Testis (tissue), 3 donors: Measurements from ENCODE around the gene PPM1F. TPM values are rescaled to one million over a fixed set of nuclear protein-coding genes. Genes with fewer than 3 reads are reported as not detected.
"Not testable (repeated sequence)": the region's sequence is repeated elsewhere in the genome, so short reads cannot be mapped to it uniquely, and the experiment has no call there.

ENCODE experiments used
- DNase-seq: peaks from one replicate; pipeline ENCODE4 v3.0.0-alpha.2; 2019
- H3K27ac ChIP-seq, 2 donors: fragments of 200-600 bp; sonication (generic); one replicate each; pipeline ENCODE4 v1.5.1; 2019
- H3K27me3 ChIP-seq: fragments of 200-600 bp; sonication (generic); one replicate; pipeline ENCODE4 v1.5.1; 2019
- H3K36me3 ChIP-seq: fragments of 200-600 bp; sonication (generic); one replicate; pipeline ENCODE4 v1.5.1; 2017; ENCODE audit warnings: low read depth; ENCODE audit errors: missing control alignments
- H3K4me1 ChIP-seq: fragments of 200-600 bp; sonication (generic); one replicate; pipeline ENCODE4 v1.5.1; 2019
- H3K4me3 ChIP-seq, 2 donors: fragments of 200-600 bp; sonication (generic); one replicate each; pipeline ENCODE4 v1.5.1; 2017 to 2019
- H3K9me3 ChIP-seq: fragments of 200-600 bp; sonication (generic); one replicate; pipeline ENCODE4 v1.5.1; 2017
- POLR2A ChIP-seq: fragments of 450-650 bp; IDR thresholded peaks from one replicate; pipeline ENCODE4 v1.6.1; 2017; ENCODE audit warnings: antibody characterized with exemption, mild to moderate bottlenecking, moderate library complexity
- WGBS, 2 donors: methylation state at CpG; one replicate each; pipeline ENCODE4 v1.1.5; 2018; 5-methylcytosine and 5-hydroxymethylcytosine counted together
- intact Hi-C: fragments of 100-400 bp; cut with DNase I; formaldehyde crosslinking; loops from one replicate; pipeline ENCODE4 v1.15.1; 2023; ENCODE audit warnings: low total_unique reads
- polyA plus RNA-seq: library from polyadenylated mRNA; stranded (reverse); fragments of 350-450 nt; fragmentation: Illumina TruSeq; extraction: RNeasy Lipid Tissue Mini Kit (QIAGEN cat#74804); gene quantifications from one replicate; pipeline ENCODE4 v1.2.3, GENCODE V29; 2014; ENCODE audit warnings: low read depth, low replicate concordance; ENCODE audit not compliant: insufficient read depth
- total RNA-seq, 2 donors: library from RNA; depleted of rRNA; stranded (reverse); fragments of >200 nt; gene quantifications; one replicate each; pipeline ENCODE4 v1.2.3, GENCODE V29; 2016
- TF ChIP-seq, protein P1 (sequence below), 3 experiments: fragments of 450-650 bp in 2 of 3; fragments of 200-600 bp in 1 of 3; sonication (generic) in 1 of 3; IDR thresholded peaks; one replicate each; pipeline ENCODE4 v1.5.1; 2016 to 2019; ENCODE audit warnings: antibody characterized with exemption in 3 of 3, mild to moderate bottlenecking in 2 of 3, moderate library complexity in 1 of 3

PPM1F gene
- total and polyA plus RNA-seq, 3 donors from 2014 or later, result 17.4 to 22.7 (median 22.4) TPM

DNA sequence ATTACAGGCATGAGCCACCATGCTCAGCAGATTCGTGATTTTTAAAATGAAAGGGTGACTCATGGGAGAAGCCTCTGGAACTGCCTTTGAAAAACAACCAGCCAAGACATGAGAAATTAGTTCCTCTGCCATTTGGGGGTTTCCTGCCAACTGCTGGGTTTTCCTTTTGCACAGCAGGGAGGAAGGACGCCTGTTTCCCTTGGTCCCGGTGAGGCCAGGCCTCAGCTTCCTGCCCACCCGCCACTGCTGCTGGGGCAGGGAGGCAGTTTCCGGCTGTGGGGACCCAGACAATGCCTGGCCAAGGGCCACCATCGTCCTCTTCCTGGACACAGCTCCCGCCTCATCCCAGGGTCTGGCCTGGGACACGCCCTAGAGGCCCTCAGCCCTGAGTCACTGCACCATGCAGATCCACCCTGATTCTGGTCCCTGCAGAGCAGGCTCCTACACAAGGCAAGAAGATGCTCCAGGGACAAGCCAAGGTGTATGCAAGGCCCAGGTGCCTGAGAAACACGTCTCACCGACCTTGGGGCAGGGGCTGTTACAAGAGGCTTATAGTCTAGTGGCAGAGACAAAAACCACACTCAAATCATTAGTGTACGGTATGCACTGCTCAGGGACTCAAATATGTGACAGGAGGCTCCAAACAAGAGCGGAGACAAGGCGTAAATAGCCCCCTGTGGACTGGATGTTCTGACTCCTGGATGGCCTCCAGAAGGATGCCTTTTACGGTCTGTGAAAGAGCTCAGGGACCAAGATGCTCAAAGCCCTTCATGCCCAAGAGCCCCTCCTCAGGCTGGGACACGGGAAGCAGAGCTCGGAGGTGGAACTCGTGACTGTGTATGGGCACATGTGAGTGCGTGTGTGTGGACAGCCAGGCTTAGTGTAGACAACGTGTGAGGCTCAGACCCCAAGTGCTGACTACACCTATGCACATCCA lies 10.0 kb downstream of the PPM1F start:
- no peaks in the 10 kb centered on the region for H3K9me3 ChIP-seq
- 54 to 65% methylated on average over 18 to 19 of the region's 19 CpGs for WGBS, 2 donors
- no peak overlapping the region for H3K4me3 ChIP-seq
- H3K27me3 ChIP-seq, result no peaks in the 10 kb centered on the region
- no peak for DNase-seq
- H3K4me1 ChIP-seq, result peaks cover 11% of the 10 kb centered on the region
- H3K36me3 ChIP-seq, result no peaks in the 10 kb centered on the region
- no peak for TF ChIP-seq POLR2A
- TF ChIP-seq, protein P1, sequence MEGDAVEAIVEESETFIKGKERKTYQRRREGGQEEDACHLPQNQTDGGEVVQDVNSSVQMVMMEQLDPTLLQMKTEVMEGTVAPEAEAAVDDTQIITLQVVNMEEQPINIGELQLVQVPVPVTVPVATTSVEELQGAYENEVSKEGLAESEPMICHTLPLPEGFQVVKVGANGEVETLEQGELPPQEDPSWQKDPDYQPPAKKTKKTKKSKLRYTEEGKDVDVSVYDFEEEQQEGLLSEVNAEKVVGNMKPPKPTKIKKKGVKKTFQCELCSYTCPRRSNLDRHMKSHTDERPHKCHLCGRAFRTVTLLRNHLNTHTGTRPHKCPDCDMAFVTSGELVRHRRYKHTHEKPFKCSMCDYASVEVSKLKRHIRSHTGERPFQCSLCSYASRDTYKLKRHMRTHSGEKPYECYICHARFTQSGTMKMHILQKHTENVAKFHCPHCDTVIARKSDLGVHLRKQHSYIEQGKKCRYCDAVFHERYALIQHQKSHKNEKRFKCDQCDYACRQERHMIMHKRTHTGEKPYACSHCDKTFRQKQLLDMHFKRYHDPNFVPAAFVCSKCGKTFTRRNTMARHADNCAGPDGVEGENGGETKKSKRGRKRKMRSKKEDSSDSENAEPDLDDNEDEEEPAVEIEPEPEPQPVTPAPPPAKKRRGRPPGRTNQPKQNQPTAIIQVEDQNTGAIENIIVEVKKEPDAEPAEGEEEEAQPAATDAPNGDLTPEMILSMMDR (IDR thresholded peaks at IDR 0.05), result no peak
- intact Hi-C loops, result no loop called here
- peak overlapping the region; percentile 27 to 62 for H3K27ac ChIP-seq

DNA sequence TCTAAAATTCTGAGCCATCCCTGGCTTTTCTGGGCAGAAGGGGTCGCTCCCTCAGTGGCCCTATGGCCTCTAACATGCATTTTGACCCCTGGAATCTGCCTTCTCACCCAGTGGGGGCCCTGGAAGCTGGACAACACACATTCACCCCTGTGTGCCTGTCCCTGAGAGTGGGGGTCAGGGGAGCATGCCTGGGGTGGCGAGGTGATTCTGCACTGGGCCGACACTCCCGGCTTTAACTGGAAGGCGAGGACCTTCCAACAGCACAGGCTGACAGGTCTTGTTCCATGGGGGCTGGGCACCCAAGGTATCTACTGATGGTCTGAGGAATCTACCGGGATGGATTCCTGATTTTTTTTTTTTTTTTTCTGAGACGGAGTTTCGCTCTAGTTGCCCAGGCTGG lies 10.7 kb downstream of the PPM1F start:
- no peaks in the 10 kb centered on the region for H3K36me3 ChIP-seq
- intact Hi-C loops, result no loop called here
- peaks cover 19% of the 10 kb centered on the region for H3K4me1 ChIP-seq
- H3K27ac ChIP-seq, result peak overlapping the region; percentile 27 to 62
- H3K9me3 ChIP-seq, result no peaks in the 10 kb centered on the region
- H3K27me3 ChIP-seq, result no peaks in the 10 kb centered on the region
- DNase-seq, result no peak
- 82 to 90% methylated on average over 8 of the region's 8 CpGs for WGBS, 2 donors
- TF ChIP-seq, protein P1 (IDR thresholded peaks at IDR 0.05), result no peak
- TF ChIP-seq POLR2A, result no peak
- H3K4me3 ChIP-seq, result no peak overlapping the region

DNA sequence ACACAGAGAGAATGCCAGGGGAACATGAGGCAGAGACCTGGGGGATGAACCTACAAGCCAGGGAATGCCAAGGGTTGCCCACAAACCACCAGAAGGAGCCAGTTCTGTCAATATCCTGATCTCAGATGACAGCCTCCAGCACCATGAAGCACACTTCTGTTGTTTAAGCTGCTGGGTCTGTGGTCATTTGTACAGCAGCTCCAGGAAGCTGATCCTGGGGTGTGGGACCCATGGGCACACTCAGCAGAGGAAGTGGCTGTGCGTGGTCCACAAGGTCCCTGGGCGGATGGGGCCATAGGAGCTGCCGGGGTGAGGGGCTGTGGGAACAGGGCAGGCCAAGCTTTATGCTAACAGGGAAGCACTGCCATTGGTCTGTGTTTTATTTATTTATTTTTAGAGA lies 12.1 kb downstream of the PPM1F start:
- H3K4me3 ChIP-seq, result no peak overlapping the region
- DNase-seq, result no peak
- TF ChIP-seq, protein P1 (IDR thresholded peaks at IDR 0.05), result no peak
- no peak for TF ChIP-seq POLR2A
- 90 to 92% methylated on average over 3 of the region's 3 CpGs for WGBS, 2 donors
- H3K27me3 ChIP-seq, result no peaks in the 10 kb centered on the region
- no peak overlapping the region for H3K27ac ChIP-seq
- H3K4me1 ChIP-seq, result peaks cover 21% of the 10 kb centered on the region
- intact Hi-C loops, result no loop called here
- H3K9me3 ChIP-seq, result no peaks in the 10 kb centered on the region
- no peaks in the 10 kb centered on the region for H3K36me3 ChIP-seq

DNA sequence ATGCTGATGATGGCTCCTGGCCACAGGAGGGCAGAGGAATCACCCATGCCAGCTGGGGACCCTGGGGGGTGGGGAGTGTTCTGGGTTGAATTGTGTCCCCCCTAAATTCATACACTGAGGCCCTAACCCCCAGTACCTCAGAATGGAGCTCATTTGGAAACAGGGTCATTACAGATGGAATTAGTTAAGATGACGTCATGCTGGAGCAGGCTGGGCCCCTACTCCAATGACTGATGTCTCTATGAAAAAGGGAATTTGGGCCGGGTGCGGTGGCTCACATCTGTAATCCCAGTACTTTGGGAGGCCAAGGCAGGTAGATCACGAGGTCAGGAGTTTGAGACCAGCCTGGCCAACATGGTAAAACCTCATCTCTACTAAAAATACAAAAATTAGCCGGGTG lies 12.7 kb downstream of the PPM1F start:
- not testable (repeated sequence) for H3K27me3 ChIP-seq, H3K4me3 ChIP-seq, DNase-seq, H3K9me3 ChIP-seq, H3K36me3 ChIP-seq
- Histone ChIP-seq H3K27ac (peak overlapping the region; percentile 28 to 95), H3K4me1 (peaks cover 21% of the 10 kb centered on the region)
- 70 to 85% methylated on average over 5 of the region's 5 CpGs for WGBS, 2 donors
- intact Hi-C loops, result loop anchor here (10.0 kb wide), 1 partner anchor 165 kb away; no protein-coding TSS in a partner anchor

DNA sequence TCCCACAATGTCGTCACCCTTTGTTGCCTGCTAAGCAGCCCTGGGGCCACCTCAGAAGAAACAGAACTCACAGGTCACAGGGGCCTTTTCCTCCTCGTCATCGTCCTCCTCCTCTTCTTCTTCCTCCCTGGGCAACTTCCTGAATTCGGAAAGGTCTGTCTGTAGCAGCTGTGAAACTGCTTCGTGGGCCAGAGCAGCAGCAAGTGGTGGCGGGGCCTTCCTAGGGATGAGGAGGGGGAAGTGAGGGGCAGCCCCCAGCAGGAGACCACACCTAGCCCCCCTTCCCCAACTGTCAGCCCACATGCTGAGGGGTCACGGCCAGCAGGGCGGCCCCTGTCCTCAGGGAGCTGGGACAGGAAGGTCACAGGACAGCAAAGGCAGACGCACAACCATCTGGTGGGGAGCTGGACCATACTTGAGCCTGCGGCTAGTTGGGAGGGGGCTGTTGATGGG lies 13.2 kb downstream of the PPM1F start:
- no peak overlapping the region for H3K4me3 ChIP-seq
- H3K4me1 ChIP-seq, result peaks cover 21% of the 10 kb centered on the region
- H3K36me3 ChIP-seq, result no peaks in the 10 kb centered on the region
- H3K9me3 ChIP-seq, result no peaks in the 10 kb centered on the region
- no peaks in the 10 kb centered on the region for H3K27me3 ChIP-seq
- DNase-seq, result no peak
- intact Hi-C loops, result loop anchor here (10.0 kb wide), 1 partner anchor 165 kb away; no protein-coding TSS in a partner anchor
- TF ChIP-seq, protein P1 (IDR thresholded peaks at IDR 0.05), result no peak
- TF ChIP-seq POLR2A, result no peak
- H3K27ac ChIP-seq, result peak overlapping the region; percentile 28 to 95
- 81 to 85% methylated on average over 9 to 10 of the region's 10 CpGs for WGBS, 2 donors
